Glutamatergic neuron (in vitro differentiated cells): ENCODE results near the gene SLC13A1. TPM values are rescaled to one million over a fixed set of nuclear protein-coding genes. Genes with fewer than 3 reads are reported as not detected.

ENCODE experiments used
- DNase-seq: peaks from one replicate; pipeline ENCODE4 v3.0.0; 2022
- H3K27ac Mint-ChIP-seq: one replicate; pipeline ENCODE4 v1.8.0; 2020; ENCODE audit warnings: mild to moderate bottlenecking, mixed read lengths, inconsistent platforms; ENCODE audit not compliant: unreplicated experiment
- H3K27me3 Mint-ChIP-seq: one replicate; pipeline ENCODE4 v1.8.0; 2020; ENCODE audit warnings: mild to moderate bottlenecking, moderate library complexity, mixed read lengths, inconsistent platforms; ENCODE audit not compliant: unreplicated experiment
- H3K36me3 Mint-ChIP-seq: one replicate; pipeline ENCODE4 v1.8.0; 2020; ENCODE audit warnings: mild to moderate bottlenecking, mixed read lengths, inconsistent platforms; ENCODE audit not compliant: unreplicated experiment
- H3K4me1 Mint-ChIP-seq: one replicate; pipeline ENCODE4 v1.8.0; 2020; ENCODE audit warnings: mild to moderate bottlenecking, low read depth, mixed read lengths, inconsistent platforms; ENCODE audit not compliant: unreplicated experiment
- H3K4me3 Mint-ChIP-seq: one replicate; pipeline ENCODE4 v1.8.0; 2020; ENCODE audit warnings: mild to moderate bottlenecking, mixed read lengths, inconsistent platforms; ENCODE audit not compliant: unreplicated experiment
- H3K9me3 Mint-ChIP-seq: one replicate; pipeline ENCODE4 v1.8.0; 2020; ENCODE audit warnings: mild to moderate bottlenecking, moderate library complexity, mixed read lengths, inconsistent platforms; ENCODE audit not compliant: unreplicated experiment
- CTCF ChIP-seq: fragments of 200-600 bp; sonication (generic); IDR thresholded peaks from one replicate; pipeline ENCODE4 v1.5.0; 2021; ENCODE audit not compliant: partially characterized antibody, unreplicated experiment
- total RNA-seq: library from RNA; stranded (reverse); fragmentation: NEBNext Ultra II Directional; extraction: Animal tissue kit (Norgen Biotek cat#: 25700); gene quantifications from one replicate; pipeline ENCODE4 v1.2.1, GENCODE V29; 2021; ENCODE audit not compliant: unreplicated experiment

Gene SLC13A1
- total RNA-seq, 1 donor from 2014 or later: not detected

GRCh38 chr7:123125231-123125630, 74.5 kb downstream of the SLC13A1 start:
- DNase-seq: no peak
- H3K36me3 Mint-ChIP-seq: no peaks in the 10 kb centered on the region
- no peak for TF ChIP-seq CTCF
- no peaks in the 10 kb centered on the region for H3K27me3 Mint-ChIP-seq
- no peak overlapping the region for H3K4me3 Mint-ChIP-seq
- no peaks in the 10 kb centered on the region for H3K9me3 Mint-ChIP-seq
- H3K4me1 Mint-ChIP-seq: peaks cover 8% of the 10 kb centered on the region
- no peak overlapping the region for H3K27ac Mint-ChIP-seq

- no peak for TF ChIP-seq CTCF
- H3K9me3 Mint-ChIP-seq: no peaks in the 10 kb centered on the region
- no peak for DNase-seq
- H3K36me3 Mint-ChIP-seq: no peaks in the 10 kb centered on the region
- no peaks in the 10 kb centered on the region for H3K27me3 Mint-ChIP-seq
- peaks cover 8% of the 10 kb centered on the region for H3K4me1 Mint-ChIP-seq
- no peak overlapping the region for H3K4me3 Mint-ChIP-seq
- no peak overlapping the region for H3K27ac Mint-ChIP-seq
Measured at GRCh38 chr7:123122916-123123315, 76.9 kb downstream of the SLC13A1 start.

- TF ChIP-seq CTCF: no peak
- Mint-ChIP-seq H3K4me3 (no peak overlapping the region), H3K4me1 (peaks cover 9% of the 10 kb centered on the region), H3K36me3 (no peaks in the 10 kb centered on the region), H3K9me3 (no peaks in the 10 kb centered on the region), H3K27ac (no peak overlapping the region), H3K27me3 (no peaks in the 10 kb centered on the region)
- DNase-seq: no peak
Measured at GRCh38 chr7:123120286-123120685, 79.5 kb downstream of the SLC13A1 start.

- H3K27ac Mint-ChIP-seq: no peak overlapping the region
Measured at GRCh38 chr7:123115331-123115730, 84.4 kb downstream of the SLC13A1 start.

GRCh38 chr7:123114288-123114687, 85.5 kb downstream of the SLC13A1 start:
- Mint-ChIP-seq H3K27ac (no peak overlapping the region), H3K36me3 (no peaks in the 10 kb centered on the region), H3K27me3 (no peaks in the 10 kb centered on the region), H3K9me3 (no peaks in the 10 kb centered on the region), H3K4me3 (no peak overlapping the region), H3K4me1 (peaks cover 4% of the 10 kb centered on the region)
- no peak for DNase-seq
- no peak for TF ChIP-seq CTCF

More at GRCh38 chr7:123115331-123115730, 84.4 kb downstream of the SLC13A1 start:
- no peak for TF ChIP-seq CTCF
- H3K27me3 Mint-ChIP-seq: no peaks in the 10 kb centered on the region
- H3K4me3 Mint-ChIP-seq: no peak overlapping the region
- DNase-seq: no peak
- H3K36me3 Mint-ChIP-seq: no peaks in the 10 kb centered on the region
- peaks cover 4% of the 10 kb centered on the region for H3K4me1 Mint-ChIP-seq
- H3K9me3 Mint-ChIP-seq: no peaks in the 10 kb centered on the region
